ENCODE results near the gene SPAG17. TPM values are rescaled to one million over a fixed set of nuclear protein-coding genes. Genes with fewer than 3 reads are reported as not detected.
"Not testable (repeated sequence)": the region's sequence is repeated elsewhere in the genome, so short reads cannot be mapped to it uniquely, and the experiment has no call there.

The SPAG17 gene
- total and polyA plus RNA-seq, 5 donors from 2014 or later: not detected

GRCh38 chr1:117930173-117930447 lies 254.9 kb downstream of the SPAG17 start:
- Histone ChIP-seq H3K4me1 (ENCODE audit: control insufficient read depth, insufficient read depth, low read length, poor library complexity, severe bottlenecking) (peaks cover 35% of the 10 kb centered on the region), H3K4me3 (ENCODE audit: low read depth, low read length) (peak overlapping the region; percentile 95), H3K9me3 (ENCODE audit: control insufficient read depth in 2 of 2, low read length in 2 of 2) (no peaks in the 10 kb centered on the region), H3K36me3 (ENCODE audit: control insufficient read depth, insufficient read depth, low read length) (peaks cover 8% of the 10 kb centered on the region), H3K27me3 (ENCODE audit: control insufficient read depth, insufficient read depth, low read length) (no peaks in the 10 kb centered on the region), H3K27ac (ENCODE audit: insufficient read depth, low read length, poor library complexity, severe bottlenecking) (peak overlapping the region; percentile 94)
- Mint-ChIP-seq H3K9me3 (no peaks in the 10 kb centered on the region), H3K36me3 (peaks cover 19% of the 10 kb centered on the region), H3K27ac (peak overlapping the region; percentile 87 to 98 (median 96)), H3K4me1 (peaks cover 27 to 83% (median 59%) of the 10 kb centered on the region in 4 donors), H3K27me3 (no peaks in the 10 kb centered on the region), H3K4me3 (peak overlapping the region; percentile 96 to 99 (median 99))
- ATAC-seq (ENCODE audit: low read depth in 2 of 2) (no peak), DNase-seq (peak in 1 of 3 donors; percentile 45)

- Histone ChIP-seq H3K27me3 (ENCODE audit: control insufficient read depth, insufficient read depth, low read length) (no peaks in the 10 kb centered on the region), H3K4me1 (ENCODE audit: control insufficient read depth, insufficient read depth, low read length, poor library complexity, severe bottlenecking) (peaks cover 35% of the 10 kb centered on the region), H3K9me3 (ENCODE audit: control insufficient read depth in 2 of 2, low read length in 2 of 2) (no peaks in the 10 kb centered on the region), H3K36me3 (ENCODE audit: control insufficient read depth, insufficient read depth, low read length) (peaks cover 6% of the 10 kb centered on the region), H3K4me3 (ENCODE audit: low read depth, low read length) (peak within 1 kb of the TSS; percentile 95), H3K27ac (ENCODE audit: insufficient read depth, low read length, poor library complexity, severe bottlenecking) (peak within 1 kb of the TSS; percentile 94)
- Mint-ChIP-seq H3K9me3 (no peaks in the 10 kb centered on the region), H3K27ac (peak within 1 kb of the TSS; percentile 87 to 98 (median 96)), H3K36me3 (peaks cover 16% of the 10 kb centered on the region), H3K4me3 (peak within 1 kb of the TSS; percentile 96 to 99 (median 99)), H3K4me1 (peaks cover 23 to 80% (median 58%) of the 10 kb centered on the region in 4 donors), H3K27me3 (no peaks in the 10 kb centered on the region)
- DNase-seq: peak; percentile 95 to 98 (median 97)
- ATAC-seq (ENCODE audit: low read depth in 2 of 2): peak; percentile 98
Observed at GRCh38 chr1:117929343-117930172, 255.5 kb downstream of the SPAG17 start, which contains the start of the genes GDAP2 and WDR3. GDAP2 (minus strand) TSS chr1:117929621; CDS start chr1:117920357, 9,264 bp downstream. WDR3 (plus strand) TSS chr1:117929739; CDS start chr1:117933320, 3,581 bp downstream.

DNA sequence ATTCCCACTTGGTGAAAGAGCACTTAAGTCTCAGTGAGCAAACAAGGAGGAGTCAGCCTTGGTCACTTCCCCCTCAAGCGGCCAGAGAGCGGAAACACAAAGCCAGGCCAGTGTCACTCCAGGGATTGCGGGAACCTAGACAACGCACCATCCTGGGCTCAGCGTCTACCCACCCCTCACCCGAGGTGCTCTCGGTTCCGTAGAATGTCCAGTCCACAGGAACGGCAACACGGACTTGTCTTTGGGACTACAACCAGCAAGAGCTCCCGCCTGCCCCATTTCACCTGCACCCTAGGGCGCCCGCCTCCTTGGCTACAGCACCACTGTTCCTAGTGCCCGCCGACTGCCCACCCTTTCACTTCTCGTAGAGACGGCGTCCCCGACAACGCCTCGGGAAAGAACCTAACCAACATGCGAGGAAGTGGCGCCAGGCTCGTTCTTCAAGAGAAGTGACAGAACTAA lies 256.1 kb downstream of the SPAG17 start:
- Histone ChIP-seq H3K4me1 (ENCODE audit: control insufficient read depth, insufficient read depth, low read length, poor library complexity, severe bottlenecking) (peaks cover 35% of the 10 kb centered on the region), H3K27ac (ENCODE audit: insufficient read depth, low read length, poor library complexity, severe bottlenecking) (peak overlapping the region; percentile 94), H3K36me3 (ENCODE audit: control insufficient read depth, insufficient read depth, low read length) (peaks cover 3% of the 10 kb centered on the region), H3K27me3 (ENCODE audit: control insufficient read depth, insufficient read depth, low read length) (no peaks in the 10 kb centered on the region), H3K4me3 (ENCODE audit: low read depth, low read length) (peak overlapping the region; percentile 95), H3K9me3 (ENCODE audit: control insufficient read depth in 2 of 2, low read length in 2 of 2) (no peaks in the 10 kb centered on the region)
- Mint-ChIP-seq H3K27ac (peak overlapping the region; percentile 87 to 98 (median 96)), H3K36me3 (peaks cover 18% of the 10 kb centered on the region), H3K4me3 (peak overlapping the region; percentile 96 to 99 (median 99)), H3K27me3 (no peaks in the 10 kb centered on the region), H3K4me1 (peaks cover 21 to 82% (median 59%) of the 10 kb centered on the region in 4 donors), H3K9me3 (no peaks in the 10 kb centered on the region)
- peak in 2 of 3 donors; percentile 26 to 52 for DNase-seq
- peak; percentile 7 for ATAC-seq (ENCODE audit: low read depth in 2 of 2)

DNA sequence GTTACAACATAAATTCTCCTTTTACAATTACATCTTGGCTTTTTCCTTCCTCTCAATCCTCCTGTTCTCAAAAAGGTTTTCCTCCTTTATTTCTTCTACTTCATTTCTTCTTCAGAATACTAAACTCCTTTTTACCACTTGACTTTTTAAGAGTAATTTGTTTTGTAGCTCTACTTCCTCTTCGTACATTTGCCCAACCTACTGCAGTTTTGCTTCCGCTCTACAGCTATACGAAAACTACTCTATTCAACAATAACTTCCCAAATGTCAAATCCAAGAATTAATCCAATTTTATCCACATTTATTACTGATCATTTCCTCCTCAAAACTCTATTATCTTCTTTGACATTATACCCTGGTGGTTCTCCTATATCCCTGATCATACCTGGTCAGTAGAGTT lies 259.0 kb downstream of the SPAG17 start:
- Histone ChIP-seq H3K4me3 (ENCODE audit: low read depth, low read length) (no peak overlapping the region), H3K9me3 (ENCODE audit: control insufficient read depth in 2 of 2, low read length in 2 of 2) (no peaks in the 10 kb centered on the region), H3K36me3 (ENCODE audit: control insufficient read depth, insufficient read depth, low read length) (no peaks in the 10 kb centered on the region), H3K4me1 (ENCODE audit: control insufficient read depth, insufficient read depth, low read length, poor library complexity, severe bottlenecking) (peaks cover 26% of the 10 kb centered on the region), H3K27ac (ENCODE audit: insufficient read depth, low read length, poor library complexity, severe bottlenecking) (no peak overlapping the region), H3K27me3 (ENCODE audit: control insufficient read depth, insufficient read depth, low read length) (no peaks in the 10 kb centered on the region)
- Mint-ChIP-seq H3K4me1 (peaks cover 21 to 57% (median 46%) of the 10 kb centered on the region in 4 donors), H3K36me3 (peaks cover 17% of the 10 kb centered on the region), H3K27ac (peak overlapping the region in 1 of 3 donors; percentile 57), H3K27me3 (no peaks in the 10 kb centered on the region), H3K4me3 (peak overlapping the region in 1 of 4 donors; percentile 30), H3K9me3 (no peaks in the 10 kb centered on the region)
- ATAC-seq (ENCODE audit: low read depth in 2 of 2) (no peak), DNase-seq (no peak)

GRCh38 chr1:117922717-117923116 lies 262.3 kb downstream of the SPAG17 start:
- not testable (repeated sequence) for H3K9me3 ChIP-seq (ENCODE audit: control insufficient read depth in 2 of 2, low read length in 2 of 2); ATAC-seq (ENCODE audit: low read depth in 2 of 2); H3K4me1 ChIP-seq (ENCODE audit: control insufficient read depth, insufficient read depth, low read length, poor library complexity, severe bottlenecking); H3K27ac ChIP-seq (ENCODE audit: insufficient read depth, low read length, poor library complexity, severe bottlenecking); H3K27me3 Mint-ChIP-seq; H3K27ac Mint-ChIP-seq; H3K27me3 ChIP-seq (ENCODE audit: control insufficient read depth, insufficient read depth, low read length); H3K4me3 ChIP-seq (ENCODE audit: low read depth, low read length); DNase-seq; H3K9me3 Mint-ChIP-seq; H3K4me3 Mint-ChIP-seq
- peaks cover 28% of the 10 kb centered on the region for H3K36me3 Mint-ChIP-seq
- H3K4me1 Mint-ChIP-seq: peaks cover 4 to 27% (median 23%) of the 10 kb centered on the region in 4 donors
- H3K36me3 ChIP-seq (ENCODE audit: control insufficient read depth, insufficient read depth, low read length): peaks cover 19% of the 10 kb centered on the region

GRCh38 chr1:117921991-117922390 lies 263.0 kb downstream of the SPAG17 start:
- H3K4me1 ChIP-seq (ENCODE audit: control insufficient read depth, insufficient read depth, low read length, poor library complexity, severe bottlenecking): no peaks in the 10 kb centered on the region
- Mint-ChIP-seq H3K4me1 (peaks cover 2 to 21% (median 17%) of the 10 kb centered on the region in 4 donors), H3K36me3 (peaks cover 35% of the 10 kb centered on the region), H3K4me3 (no peak overlapping the region), H3K27me3 (no peaks in the 10 kb centered on the region), H3K9me3 (no peaks in the 10 kb centered on the region), H3K27ac (no peak overlapping the region)
- H3K36me3 ChIP-seq (ENCODE audit: control insufficient read depth, insufficient read depth, low read length): peaks cover 26% of the 10 kb centered on the region
- H3K27me3 ChIP-seq (ENCODE audit: control insufficient read depth, insufficient read depth, low read length): no peaks in the 10 kb centered on the region
- H3K4me3 ChIP-seq (ENCODE audit: low read depth, low read length): no peak overlapping the region
- no peak overlapping the region for H3K27ac ChIP-seq (ENCODE audit: insufficient read depth, low read length, poor library complexity, severe bottlenecking)
- H3K9me3 ChIP-seq (ENCODE audit: control insufficient read depth in 2 of 2, low read length in 2 of 2): no peaks in the 10 kb centered on the region
- ATAC-seq (ENCODE audit: low read depth in 2 of 2): no peak
- DNase-seq: no peak

DNA sequence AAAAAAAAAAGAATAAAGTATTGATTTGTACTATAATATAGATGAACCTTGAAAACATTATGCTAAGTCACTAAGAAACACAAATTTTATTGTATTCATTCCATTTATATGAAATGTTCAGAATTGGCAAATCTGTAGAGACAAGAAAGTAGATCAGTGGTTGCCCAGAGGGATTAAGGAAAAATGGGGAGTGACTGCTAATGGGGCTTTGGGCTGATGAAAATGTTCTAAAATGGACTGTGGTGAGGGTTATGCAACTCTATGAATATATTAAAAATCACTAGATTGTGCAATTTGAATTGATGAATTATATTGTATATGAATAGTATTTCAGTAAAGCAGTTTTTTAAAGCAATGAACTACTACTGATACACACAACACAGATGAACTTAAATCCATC lies 265.7 kb downstream of the SPAG17 start:
- H3K36me3 ChIP-seq (ENCODE audit: control insufficient read depth, insufficient read depth, low read length): peaks cover 49% of the 10 kb centered on the region
- H3K36me3 Mint-ChIP-seq: peaks cover 51% of the 10 kb centered on the region

More for the DNA sequence above, 265.7 kb downstream of the SPAG17 start:
- Mint-ChIP-seq H3K4me3 (no peak overlapping the region), H3K27ac (no peak overlapping the region), H3K4me1 (peaks cover 7 to 28% (median 11%) of the 10 kb centered on the region in 4 donors), H3K9me3 (peaks cover 0 to 8% (median 0%) of the 10 kb centered on the region in 7 donors), H3K27me3 (no peaks in the 10 kb centered on the region)
- Histone ChIP-seq H3K4me1 (ENCODE audit: control insufficient read depth, insufficient read depth, low read length, poor library complexity, severe bottlenecking) (no peaks in the 10 kb centered on the region), H3K27ac (ENCODE audit: insufficient read depth, low read length, poor library complexity, severe bottlenecking) (no peak overlapping the region), H3K27me3 (ENCODE audit: control insufficient read depth, insufficient read depth, low read length) (no peaks in the 10 kb centered on the region), H3K9me3 (ENCODE audit: control insufficient read depth in 2 of 2, low read length in 2 of 2) (peaks cover 0 to 4% of the 10 kb centered on the region in 2 experiments), H3K4me3 (ENCODE audit: low read depth, low read length) (no peak overlapping the region)
- DNase-seq (no peak), ATAC-seq (ENCODE audit: low read depth in 2 of 2) (no peak)

Measured in CD4-positive, CD25-positive, alpha-beta regulatory T cell (primary cell).